ENCODE measurements around the gene DOCK4. TPM values are rescaled to one million over a fixed set of nuclear protein-coding genes. Genes with fewer than 3 reads are reported as not detected.

Gene DOCK4
- total and polyA plus RNA-seq, 3 donors from 2014 or later, result 5.4 to 17.1 (median 12.4) TPM

DNA sequence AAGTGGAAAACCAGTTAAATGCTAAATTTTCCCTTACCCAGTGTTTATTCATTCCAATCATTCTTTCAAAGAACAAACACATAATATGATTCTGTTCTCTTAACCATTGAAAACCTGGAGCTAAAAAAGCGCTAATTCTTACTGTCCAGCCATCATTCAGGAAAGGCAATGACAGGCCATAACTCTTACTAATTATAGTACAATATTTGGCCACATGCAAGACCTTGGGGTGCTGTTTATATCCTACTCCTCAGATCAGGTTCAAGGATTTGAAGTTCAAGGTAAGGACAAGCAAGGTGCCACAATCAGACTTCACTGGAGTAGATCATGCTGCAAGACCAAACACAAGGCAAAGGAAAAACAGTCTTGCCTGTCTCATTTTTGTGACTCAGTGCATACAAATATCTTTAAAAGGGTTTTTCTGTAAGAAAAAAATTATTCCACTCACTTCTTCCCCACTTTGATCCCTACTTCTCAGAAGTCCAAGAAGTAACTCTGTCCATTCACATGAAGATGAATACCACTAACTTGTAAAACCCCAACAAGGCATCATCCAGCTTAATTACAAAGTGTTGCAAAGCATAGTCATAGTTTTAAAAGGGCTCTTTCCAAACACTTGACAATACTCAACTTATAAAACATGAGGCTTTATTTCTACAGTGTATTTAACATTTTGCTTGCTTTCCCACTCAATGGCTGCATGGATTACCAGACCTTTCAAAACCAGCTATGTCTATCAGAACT, 153.0 kb downstream of the DOCK4 start:
- 45% methylated on average over 1 of the region's 1 CpG for WGBS, 2 donors
- intact Hi-C loops (cut with DNase I; ENCODE audit: low total_unique reads), result no loop called here
- H3K36me3 ChIP-seq (ENCODE audit: low read depth, missing control alignments), result no peaks in the 10 kb centered on the region

GRCh38 chr7:112052498-112052897, 153.7 kb downstream of the DOCK4 start:
- Histone ChIP-seq H3K4me3 (no peak overlapping the region), H3K4me1 (peaks cover 7% of the 10 kb centered on the region)
- TF ChIP-seq, protein P1, sequence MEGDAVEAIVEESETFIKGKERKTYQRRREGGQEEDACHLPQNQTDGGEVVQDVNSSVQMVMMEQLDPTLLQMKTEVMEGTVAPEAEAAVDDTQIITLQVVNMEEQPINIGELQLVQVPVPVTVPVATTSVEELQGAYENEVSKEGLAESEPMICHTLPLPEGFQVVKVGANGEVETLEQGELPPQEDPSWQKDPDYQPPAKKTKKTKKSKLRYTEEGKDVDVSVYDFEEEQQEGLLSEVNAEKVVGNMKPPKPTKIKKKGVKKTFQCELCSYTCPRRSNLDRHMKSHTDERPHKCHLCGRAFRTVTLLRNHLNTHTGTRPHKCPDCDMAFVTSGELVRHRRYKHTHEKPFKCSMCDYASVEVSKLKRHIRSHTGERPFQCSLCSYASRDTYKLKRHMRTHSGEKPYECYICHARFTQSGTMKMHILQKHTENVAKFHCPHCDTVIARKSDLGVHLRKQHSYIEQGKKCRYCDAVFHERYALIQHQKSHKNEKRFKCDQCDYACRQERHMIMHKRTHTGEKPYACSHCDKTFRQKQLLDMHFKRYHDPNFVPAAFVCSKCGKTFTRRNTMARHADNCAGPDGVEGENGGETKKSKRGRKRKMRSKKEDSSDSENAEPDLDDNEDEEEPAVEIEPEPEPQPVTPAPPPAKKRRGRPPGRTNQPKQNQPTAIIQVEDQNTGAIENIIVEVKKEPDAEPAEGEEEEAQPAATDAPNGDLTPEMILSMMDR (IDR thresholded peaks at IDR 0.05), result no peak
- no peak for TF ChIP-seq POLR2A (IDR thresholded peaks at IDR 0.05)

More for the DNA sequence above, 153.0 kb downstream of the DOCK4 start:
- Histone ChIP-seq H3K9me3 (no peaks in the 10 kb centered on the region), H3K4me3 (no peak overlapping the region), H3K4me1 (peaks cover 7% of the 10 kb centered on the region), H3K27ac (no peak overlapping the region), H3K27me3 (no peaks in the 10 kb centered on the region)
- no peak for DNase-seq
- TF ChIP-seq, protein P1 (IDR thresholded peaks at IDR 0.05), result no peak
- no peak for TF ChIP-seq POLR2A (IDR thresholded peaks at IDR 0.05)

DNA sequence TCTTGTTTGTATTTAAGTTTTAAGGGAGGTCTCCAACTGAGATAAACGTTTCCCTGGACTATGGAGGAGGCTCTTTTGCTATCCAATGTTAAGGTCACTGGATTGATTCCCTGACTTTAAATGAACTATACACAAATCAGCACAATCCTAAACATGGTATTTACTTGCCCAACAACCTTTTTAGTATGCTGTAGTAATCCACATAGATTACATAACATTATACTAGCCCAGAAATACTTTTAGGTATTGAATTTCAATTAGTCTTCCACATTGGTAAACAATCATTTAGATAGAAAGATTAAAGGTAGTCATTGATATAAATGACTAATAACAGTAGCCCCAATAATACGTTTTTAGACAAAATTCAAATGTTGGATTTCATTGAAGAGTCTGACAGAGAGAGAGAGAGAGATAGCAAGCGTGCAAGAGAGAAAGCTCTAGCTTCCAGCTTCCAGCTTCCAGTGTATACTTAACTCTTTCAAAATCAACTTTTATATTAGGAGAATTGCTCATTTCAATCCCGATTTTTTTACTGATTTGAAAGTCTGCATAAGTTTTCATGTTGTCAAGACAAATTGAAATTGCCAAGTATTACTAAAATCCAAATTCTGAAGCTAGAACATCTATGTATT, 155.8 kb downstream of the DOCK4 start:
- no peak for TF ChIP-seq POLR2A (IDR thresholded peaks at IDR 0.05)
- TF ChIP-seq, protein P1 (IDR thresholded peaks at IDR 0.05), result no peak

More at GRCh38 chr7:112052498-112052897, 153.7 kb downstream of the DOCK4 start:
- H3K9me3 ChIP-seq, result no peaks in the 10 kb centered on the region
- 36 to 57% methylated on average over 1 of the region's 1 CpG for WGBS, 2 donors
- no peaks in the 10 kb centered on the region for H3K27me3 ChIP-seq
- intact Hi-C loops (cut with DNase I; ENCODE audit: low total_unique reads), result no loop called here
- H3K36me3 ChIP-seq (ENCODE audit: low read depth, missing control alignments), result no peaks in the 10 kb centered on the region
- DNase-seq, result no peak
- H3K27ac ChIP-seq, result no peak overlapping the region

DNA sequence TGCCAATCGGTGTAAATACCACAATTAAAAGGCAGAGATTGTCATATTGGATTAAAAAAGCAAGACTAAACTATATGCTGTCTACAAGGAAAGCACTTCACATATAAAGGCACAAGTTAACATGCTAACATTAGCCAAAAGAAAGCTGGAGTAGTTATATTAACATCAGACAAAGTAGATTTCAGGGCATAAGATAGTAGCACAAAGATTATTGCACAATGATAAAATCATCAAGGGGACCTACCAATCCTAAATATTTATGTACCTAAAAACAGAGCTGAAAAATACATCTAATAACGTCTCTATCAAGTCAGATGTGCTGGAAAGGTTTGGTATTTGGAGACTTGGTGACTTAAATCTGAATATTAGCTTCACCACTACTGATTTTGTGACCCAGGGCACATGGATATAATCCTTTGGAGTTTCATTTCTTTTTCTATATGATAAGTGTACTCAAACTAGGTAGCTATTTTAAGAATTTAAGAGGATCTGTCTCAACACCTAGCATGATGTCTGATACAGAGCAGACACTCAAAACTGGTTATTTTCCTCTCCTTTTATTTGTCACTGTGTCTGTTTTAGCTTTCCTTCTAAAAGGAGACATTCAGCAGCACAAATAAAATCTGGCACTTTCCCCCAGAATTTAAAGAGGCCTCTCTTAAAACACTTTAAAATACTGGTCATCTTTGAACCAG, 156.5 kb downstream of the DOCK4 start:
- TF ChIP-seq POLR2A (IDR thresholded peaks at IDR 0.05), result no peak
- TF ChIP-seq, protein P1 (IDR thresholded peaks at IDR 0.05), result no peak
- intact Hi-C loops (cut with DNase I; ENCODE audit: low total_unique reads), result no loop called here
- peak overlapping the region in 1 of 2 donors; percentile 7 for H3K27ac ChIP-seq
- H3K4me3 ChIP-seq, result no peak overlapping the region
- H3K9me3 ChIP-seq, result no peaks in the 10 kb centered on the region
- DNase-seq, result no peak
- H3K4me1 ChIP-seq, result peaks cover 7% of the 10 kb centered on the region
- WGBS, 2 donors, result 67 to 78% methylated on average over 2 of the region's 2 CpGs
- no peaks in the 10 kb centered on the region for H3K36me3 ChIP-seq (ENCODE audit: low read depth, missing control alignments)
- H3K27me3 ChIP-seq, result no peaks in the 10 kb centered on the region

More for the DNA sequence above, 155.8 kb downstream of the DOCK4 start:
- DNase-seq, result no peak
- 32 to 43% methylated on average over 4 of the region's 4 CpGs for WGBS, 2 donors
- H3K27me3 ChIP-seq, result no peaks in the 10 kb centered on the region
- peak overlapping the region in 1 of 2 donors; percentile 7 for H3K27ac ChIP-seq
- no peaks in the 10 kb centered on the region for H3K9me3 ChIP-seq
- peaks cover 7% of the 10 kb centered on the region for H3K4me1 ChIP-seq
- H3K4me3 ChIP-seq, result no peak overlapping the region
- intact Hi-C loops (cut with DNase I; ENCODE audit: low total_unique reads), result no loop called here
- no peaks in the 10 kb centered on the region for H3K36me3 ChIP-seq (ENCODE audit: low read depth, missing control alignments)

Data from testis (tissue), 3 donors.